GM12874 (cell line): ENCODE results near the gene SLC25A30.

Experiments used
- CTCF ChIP-seq: IDR thresholded peaks from 2 replicates; pipeline ENCODE4 v1.5.1; 2011; ENCODE audit warnings: low read depth, mild to moderate bottlenecking, control low read depth, low read length, moderate library complexity; ENCODE audit not compliant: insufficient read depth

Gene SLC25A30

GRCh38 chr13:45384474-45385174, 33.5 kb downstream of the SLC25A30 start:
- no peak for TF ChIP-seq CTCF

GRCh38 chr13:45381196-45381595, 37.0 kb downstream of the SLC25A30 start:
- no peak for TF ChIP-seq CTCF

GRCh38 chr13:45374917-45375316, 43.3 kb downstream of the SLC25A30 start:
- no peak for TF ChIP-seq CTCF

- no peak for TF ChIP-seq CTCF
Measured at GRCh38 chr13:45373162-45373547, 45.0 kb downstream of the SLC25A30 start.

- TF ChIP-seq CTCF = no peak
Measured at GRCh38 chr13:45372189-45373161, 45.7 kb downstream of the SLC25A30 start.

- peak; percentile 93 for TF ChIP-seq CTCF
Measured at GRCh38 chr13:45370922-45371406, 47.2 kb downstream of the SLC25A30 start.

GRCh38 chr13:45369116-45369515, 49.1 kb downstream of the SLC25A30 start:
- TF ChIP-seq CTCF = no peak
